SU-DHL-6 (cell line): ENCODE data around the gene PPP2R2D.

Source experiments
- EZH2phosphoT487 ChIP-seq: fragments of 200-600 bp; sonication (generic), shearing (Covaris generic); conservative IDR thresholded peaks from 2 replicates; pipeline ENCODE4 v1.6.1; 2018; ENCODE audit warnings: mild to moderate bottlenecking, antibody characterized with exemption, low read length, moderate library complexity, mixed read lengths
- TF ChIP-seq, protein P1 (sequence below): fragments of 200-600 bp; sonication (generic); IDR thresholded peaks from one replicate; pipeline ENCODE4 v1.5.1; 2017; ENCODE audit warnings: antibody characterized with exemption, mild to moderate bottlenecking, low read length, moderate library complexity; ENCODE audit not compliant: insufficient read depth, poor library complexity, severe bottlenecking

GRCh38 chr10:131946880-131947279 is 46.1 kb downstream of the PPP2R2D start:
- TF ChIP-seq, protein P1, sequence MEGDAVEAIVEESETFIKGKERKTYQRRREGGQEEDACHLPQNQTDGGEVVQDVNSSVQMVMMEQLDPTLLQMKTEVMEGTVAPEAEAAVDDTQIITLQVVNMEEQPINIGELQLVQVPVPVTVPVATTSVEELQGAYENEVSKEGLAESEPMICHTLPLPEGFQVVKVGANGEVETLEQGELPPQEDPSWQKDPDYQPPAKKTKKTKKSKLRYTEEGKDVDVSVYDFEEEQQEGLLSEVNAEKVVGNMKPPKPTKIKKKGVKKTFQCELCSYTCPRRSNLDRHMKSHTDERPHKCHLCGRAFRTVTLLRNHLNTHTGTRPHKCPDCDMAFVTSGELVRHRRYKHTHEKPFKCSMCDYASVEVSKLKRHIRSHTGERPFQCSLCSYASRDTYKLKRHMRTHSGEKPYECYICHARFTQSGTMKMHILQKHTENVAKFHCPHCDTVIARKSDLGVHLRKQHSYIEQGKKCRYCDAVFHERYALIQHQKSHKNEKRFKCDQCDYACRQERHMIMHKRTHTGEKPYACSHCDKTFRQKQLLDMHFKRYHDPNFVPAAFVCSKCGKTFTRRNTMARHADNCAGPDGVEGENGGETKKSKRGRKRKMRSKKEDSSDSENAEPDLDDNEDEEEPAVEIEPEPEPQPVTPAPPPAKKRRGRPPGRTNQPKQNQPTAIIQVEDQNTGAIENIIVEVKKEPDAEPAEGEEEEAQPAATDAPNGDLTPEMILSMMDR = no peak
- no peak for TF ChIP-seq EZH2phosphoT487
